LNCaP clone FGC (cell line): ENCODE measurements around the gene FHL2.
A peak's percentile ranks its signal among the peaks of the same experiment; 100 is the strongest.

Source experiments
- DNase-seq: peaks from one replicate; pipeline ENCODE4 v3.0.0-alpha.2; 2011; ENCODE audit warnings: low read depth
- H3K4me3 ChIP-seq: 2 replicates; pipeline ENCODE4 v1.5.1; 2011; ENCODE audit warnings: mild to moderate bottlenecking, low read depth, low read length, control low read depth
- TF ChIP-seq, protein P1 (sequence below): IDR thresholded peaks from 2 replicates; pipeline ENCODE4 v1.5.1; 2012; ENCODE audit warnings: mild to moderate bottlenecking; ENCODE audit not compliant: control insufficient read depth, insufficient read depth; ENCODE audit errors: extremely low read depth

The FHL2 gene

DNA sequence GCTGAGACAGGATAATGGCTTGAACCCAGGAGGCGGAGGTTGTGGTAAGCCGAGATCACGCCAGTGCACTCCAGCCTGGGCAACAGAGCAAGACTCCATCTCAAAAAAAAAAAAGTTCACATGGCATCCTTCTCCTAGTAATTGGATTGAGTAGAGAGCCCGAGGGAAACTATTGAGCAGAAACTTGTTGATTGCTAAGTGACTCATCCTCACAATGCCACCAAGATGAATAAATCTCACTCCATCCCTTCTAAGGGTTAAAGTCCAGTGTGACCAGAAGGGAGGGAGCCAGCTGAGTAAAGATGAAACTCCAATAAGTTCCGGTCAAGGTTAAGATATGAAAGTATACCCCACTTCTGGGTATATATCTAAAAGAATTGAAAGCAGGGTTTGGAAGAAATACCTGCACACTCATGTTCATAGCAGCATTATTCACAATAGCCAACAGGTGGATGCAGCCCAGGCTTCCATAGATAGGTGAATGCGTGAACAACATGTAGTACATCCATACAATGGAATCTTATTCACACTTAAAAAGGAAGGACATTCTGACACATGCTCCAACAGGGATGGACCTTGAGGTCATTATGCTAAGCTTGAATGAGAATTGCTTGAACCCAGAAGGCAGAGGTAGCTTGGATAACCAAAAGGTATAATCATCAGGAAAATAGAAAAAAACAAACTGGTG, 13.0 kb upstream of the FHL2 start:
- TF ChIP-seq, protein P1, sequence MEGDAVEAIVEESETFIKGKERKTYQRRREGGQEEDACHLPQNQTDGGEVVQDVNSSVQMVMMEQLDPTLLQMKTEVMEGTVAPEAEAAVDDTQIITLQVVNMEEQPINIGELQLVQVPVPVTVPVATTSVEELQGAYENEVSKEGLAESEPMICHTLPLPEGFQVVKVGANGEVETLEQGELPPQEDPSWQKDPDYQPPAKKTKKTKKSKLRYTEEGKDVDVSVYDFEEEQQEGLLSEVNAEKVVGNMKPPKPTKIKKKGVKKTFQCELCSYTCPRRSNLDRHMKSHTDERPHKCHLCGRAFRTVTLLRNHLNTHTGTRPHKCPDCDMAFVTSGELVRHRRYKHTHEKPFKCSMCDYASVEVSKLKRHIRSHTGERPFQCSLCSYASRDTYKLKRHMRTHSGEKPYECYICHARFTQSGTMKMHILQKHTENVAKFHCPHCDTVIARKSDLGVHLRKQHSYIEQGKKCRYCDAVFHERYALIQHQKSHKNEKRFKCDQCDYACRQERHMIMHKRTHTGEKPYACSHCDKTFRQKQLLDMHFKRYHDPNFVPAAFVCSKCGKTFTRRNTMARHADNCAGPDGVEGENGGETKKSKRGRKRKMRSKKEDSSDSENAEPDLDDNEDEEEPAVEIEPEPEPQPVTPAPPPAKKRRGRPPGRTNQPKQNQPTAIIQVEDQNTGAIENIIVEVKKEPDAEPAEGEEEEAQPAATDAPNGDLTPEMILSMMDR, result no peak
- no peak for DNase-seq

DNA sequence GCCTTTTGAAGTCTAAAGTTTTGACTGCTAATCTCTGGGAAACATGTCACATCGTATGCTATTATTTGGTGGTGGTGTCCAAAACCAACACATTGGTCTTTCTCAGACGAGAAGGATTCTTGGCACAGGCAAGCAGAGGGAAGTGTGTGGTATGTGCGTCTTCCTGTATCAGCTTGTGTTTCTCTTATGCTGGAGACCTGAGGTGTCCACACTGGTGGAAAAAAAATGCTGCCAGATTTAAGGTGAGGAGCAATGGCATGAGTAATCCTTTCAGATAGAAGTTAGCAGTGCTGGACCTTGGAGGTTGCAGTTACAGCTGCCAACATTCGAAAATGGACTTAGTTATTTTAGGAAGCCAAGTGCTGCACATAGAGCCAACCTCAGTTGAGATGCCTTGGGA, 11.7 kb upstream of the FHL2 start:
- no peak for DNase-seq

More for the DNA sequence above, 13.0 kb upstream of the FHL2 start:
- no peak overlapping the region for H3K4me3 ChIP-seq

GRCh38 chr2:105409717-105410116, 10.9 kb upstream of the FHL2 start:
- TF ChIP-seq, protein P1, result no peak
- no peak overlapping the region for H3K4me3 ChIP-seq
- DNase-seq, result peak; percentile 56

More for the DNA sequence above, 11.7 kb upstream of the FHL2 start:
- TF ChIP-seq, protein P1, result no peak
- H3K4me3 ChIP-seq, result no peak overlapping the region

DNA sequence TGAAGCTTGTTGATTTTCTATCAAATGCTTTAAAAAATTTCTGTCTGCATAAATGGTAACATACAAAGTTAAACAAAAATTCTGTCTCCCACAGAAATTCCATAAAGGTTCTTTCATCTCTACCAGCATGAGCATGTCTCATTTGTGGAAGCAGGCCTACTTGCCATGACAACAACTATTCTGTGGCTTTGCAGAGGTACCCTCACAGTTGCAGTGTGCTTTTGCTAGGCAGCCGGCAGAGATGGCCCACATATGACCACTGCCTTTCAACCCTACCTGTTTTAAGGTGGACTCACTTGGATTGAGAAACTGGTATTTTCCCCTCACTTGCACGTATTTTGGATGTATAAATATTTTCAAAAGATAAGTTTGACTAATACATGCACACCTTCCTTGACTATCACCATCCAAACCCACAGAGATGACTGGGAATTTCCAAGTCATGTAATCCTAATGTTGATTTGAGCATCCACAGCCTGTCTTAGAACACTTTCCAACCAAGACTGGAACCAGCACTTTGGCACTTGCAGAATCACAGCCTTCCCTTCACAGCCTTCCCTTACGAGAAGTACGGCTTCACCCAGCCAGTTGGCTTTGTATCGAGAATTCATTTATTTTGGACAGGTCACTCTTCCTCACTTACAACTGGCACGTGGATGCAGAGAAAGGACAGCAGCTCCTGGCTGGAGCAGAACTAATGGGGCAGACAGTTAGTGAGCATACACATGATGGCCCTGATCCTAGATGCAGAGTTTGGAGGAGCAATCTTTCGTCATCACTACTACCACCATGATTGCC, 9.3 kb upstream of the FHL2 start:
- TF ChIP-seq, protein P1, result no peak
- DNase-seq, result peak; percentile 19
- no peak overlapping the region for H3K4me3 ChIP-seq

DNA sequence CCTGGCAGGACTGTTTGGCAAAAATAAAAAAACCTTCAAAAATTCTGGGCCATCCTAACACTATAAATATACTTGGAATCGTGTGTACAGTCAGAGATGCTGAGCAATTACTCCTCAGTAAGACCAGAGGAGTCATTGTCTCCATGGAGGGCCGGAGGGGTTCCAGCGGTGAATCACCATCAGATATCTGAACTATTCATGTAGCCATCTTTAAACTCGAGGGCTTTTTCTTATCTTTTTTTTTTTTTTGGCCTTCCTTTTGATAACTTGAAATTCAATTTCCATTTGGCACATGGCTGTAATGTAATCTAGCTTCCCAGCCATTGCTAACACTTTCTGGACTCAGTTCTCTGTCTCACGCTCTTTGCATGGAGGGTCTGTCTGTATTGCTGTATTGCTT, 7.4 kb upstream of the FHL2 start:
- no peak overlapping the region for H3K4me3 ChIP-seq
- TF ChIP-seq, protein P1, result no peak
- no peak for DNase-seq

DNA sequence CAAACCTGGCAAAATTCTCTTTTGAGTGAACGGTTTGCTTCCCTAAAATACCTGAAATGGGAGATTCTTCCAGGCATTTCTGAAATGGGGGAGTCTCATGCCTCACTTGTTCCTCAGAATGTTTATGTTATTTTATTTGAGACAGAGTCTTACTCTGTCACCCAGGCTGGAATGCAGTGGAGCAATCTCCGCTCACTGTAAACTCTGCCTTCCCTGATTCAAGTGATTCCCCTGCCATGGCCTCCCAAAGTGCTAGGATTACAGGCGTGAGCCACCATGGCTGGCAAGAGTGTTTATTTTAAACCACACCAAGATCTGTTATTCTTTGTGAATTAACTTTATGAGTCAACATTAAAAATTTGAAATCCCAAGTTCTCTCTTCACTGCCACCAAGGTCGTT, 6.4 kb upstream of the FHL2 start:
- TF ChIP-seq, protein P1, result no peak
- no peak overlapping the region for H3K4me3 ChIP-seq
- no peak for DNase-seq
